Upper lobe of left lung (tissue), 4 donors: Measurements from ENCODE around the gene TMEM181.

Source experiments
- EP300 ChIP-seq, 4 donors: sonication (generic); formaldehyde crosslinking; IDR thresholded peaks; one replicate each; pipeline ENCODE4 v1.5.1; 2017; ENCODE audit warnings: antibody characterized with exemption in 4 of 4, control low read depth in 2 of 4
- POLR2A ChIP-seq, 4 donors: fragments of 450-650 bp; IDR thresholded peaks; one replicate each; pipeline ENCODE4 v1.5.1; 2016 to 2017; ENCODE audit warnings: antibody characterized with exemption in 4 of 4, mild to moderate bottlenecking in 2 of 4
- POLR2AphosphoS5 ChIP-seq, 2 donors: sonication (generic); formaldehyde crosslinking; IDR thresholded peaks; one replicate each; pipeline ENCODE4 v1.5.1; 2017; ENCODE audit warnings: antibody characterized with exemption in 2 of 2
- TF ChIP-seq, protein P1 (sequence below), 6 experiments: fragments of 450-650 bp in 4 of 6; fragments of 200-600 bp in 2 of 6; sonication (generic) in 2 of 6; IDR thresholded peaks; one replicate each; pipeline ENCODE4 v1.5.1; 2016 to 2019; ENCODE audit warnings: antibody characterized with exemption in 6 of 6

- TF ChIP-seq, protein P1, sequence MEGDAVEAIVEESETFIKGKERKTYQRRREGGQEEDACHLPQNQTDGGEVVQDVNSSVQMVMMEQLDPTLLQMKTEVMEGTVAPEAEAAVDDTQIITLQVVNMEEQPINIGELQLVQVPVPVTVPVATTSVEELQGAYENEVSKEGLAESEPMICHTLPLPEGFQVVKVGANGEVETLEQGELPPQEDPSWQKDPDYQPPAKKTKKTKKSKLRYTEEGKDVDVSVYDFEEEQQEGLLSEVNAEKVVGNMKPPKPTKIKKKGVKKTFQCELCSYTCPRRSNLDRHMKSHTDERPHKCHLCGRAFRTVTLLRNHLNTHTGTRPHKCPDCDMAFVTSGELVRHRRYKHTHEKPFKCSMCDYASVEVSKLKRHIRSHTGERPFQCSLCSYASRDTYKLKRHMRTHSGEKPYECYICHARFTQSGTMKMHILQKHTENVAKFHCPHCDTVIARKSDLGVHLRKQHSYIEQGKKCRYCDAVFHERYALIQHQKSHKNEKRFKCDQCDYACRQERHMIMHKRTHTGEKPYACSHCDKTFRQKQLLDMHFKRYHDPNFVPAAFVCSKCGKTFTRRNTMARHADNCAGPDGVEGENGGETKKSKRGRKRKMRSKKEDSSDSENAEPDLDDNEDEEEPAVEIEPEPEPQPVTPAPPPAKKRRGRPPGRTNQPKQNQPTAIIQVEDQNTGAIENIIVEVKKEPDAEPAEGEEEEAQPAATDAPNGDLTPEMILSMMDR (IDR thresholded peaks at IDR 0.05): no peak
- TF ChIP-seq EP300 (IDR thresholded peaks at IDR 0.05) (no peak), POLR2AphosphoS5 (IDR thresholded peaks at IDR 0.05) (no peak), POLR2A (IDR thresholded peaks at IDR 0.05) (no peak)
These were observed 39.7 kb downstream of the TMEM181 start for GRCh38 chr6:158599635-158600034.
